H9 (cell line): Measurements from ENCODE around the gene ARL14EP. TPM values are rescaled to one million over a fixed set of nuclear protein-coding genes. Genes with fewer than 3 reads are reported as not detected.

Experiments used
- DNase-seq: peaks from one replicate; pipeline ENCODE4 v3.0.0-alpha.2; 2017
- H2AFZ ChIP-seq: one replicate; pipeline ENCODE4 v1.6.1; 2013; ENCODE audit warnings: mild to moderate bottlenecking, low read length, control low read depth, moderate library complexity
- H2AK5ac ChIP-seq: 2 replicates; pipeline ENCODE4 v1.6.1; 2013; ENCODE audit warnings: low read length, control low read depth, mixed read lengths; ENCODE audit not compliant: insufficient read length
- H2BK120ac ChIP-seq: one replicate; pipeline ENCODE4 v1.6.1; 2013; ENCODE audit warnings: low read depth, mild to moderate bottlenecking, low read length, control low read depth, inconsistent platforms; ENCODE audit not compliant: poor library complexity, severe bottlenecking
- H2BK12ac ChIP-seq: 2 replicates; pipeline ENCODE4 v1.6.1; 2013; ENCODE audit warnings: low read length, control low read depth, mixed read lengths, low read depth; ENCODE audit not compliant: insufficient read length
- H2BK15ac ChIP-seq: 2 replicates; pipeline ENCODE4 v1.6.1; 2013; ENCODE audit warnings: low read depth, low read length, control low read depth
- H2BK20ac ChIP-seq: one replicate; pipeline ENCODE4 v1.6.1; 2013; ENCODE audit warnings: low read depth, mild to moderate bottlenecking, low read length, control low read depth, inconsistent platforms; ENCODE audit not compliant: poor library complexity, severe bottlenecking
- H2BK5ac ChIP-seq: 2 replicates; pipeline ENCODE4 v1.6.1; 2013; ENCODE audit warnings: low read length, control low read depth, mixed read lengths; ENCODE audit not compliant: insufficient read length
- H3K14ac ChIP-seq: 2 replicates; pipeline ENCODE4 v1.6.1; 2013; ENCODE audit warnings: low read length, control low read depth; ENCODE audit not compliant: insufficient read depth
- H3K18ac ChIP-seq: 2 replicates; pipeline ENCODE4 v1.6.1; 2013; ENCODE audit warnings: low read depth, mild to moderate bottlenecking, mixed read lengths, low read length, control low read depth; ENCODE audit not compliant: insufficient read length
- H3K23ac ChIP-seq: 2 replicates; pipeline ENCODE4 v1.6.1; 2013; ENCODE audit warnings: low read length, control low read depth, mixed read lengths, low read depth; ENCODE audit not compliant: insufficient read length
- H3K23me2 ChIP-seq: 2 replicates; pipeline ENCODE4 v1.6.1; 2013; ENCODE audit warnings: low read depth, mild to moderate bottlenecking, mixed read lengths, low read length, control low read depth; ENCODE audit not compliant: insufficient read length, poor library complexity, severe bottlenecking
- H3K27ac ChIP-seq: 2 replicates; pipeline ENCODE4 v1.5.1; 2013; ENCODE audit warnings: low read length, control low read depth, mixed read lengths, low read depth; ENCODE audit not compliant: insufficient read length
- H3K27me3 ChIP-seq: 2 replicates; pipeline ENCODE4 v1.6.1; 2013; ENCODE audit warnings: low read length, control low read depth, inconsistent platforms; ENCODE audit not compliant: insufficient read depth
- H3K4ac ChIP-seq: 2 replicates; pipeline ENCODE4 v1.6.1; 2013; ENCODE audit warnings: low read depth, mild to moderate bottlenecking, control low read depth, inconsistent platforms, low read length, moderate library complexity
- H3K4me1 ChIP-seq: 2 replicates; pipeline ENCODE4 v1.6.1; 2013; ENCODE audit warnings: low read length, control low read depth, inconsistent platforms; ENCODE audit not compliant: insufficient read depth
- H3K4me2 ChIP-seq: 2 replicates; pipeline ENCODE4 v1.6.1; 2013; ENCODE audit warnings: low read length, control low read depth, mixed read lengths; ENCODE audit not compliant: insufficient read length, insufficient read depth
- H3K56ac ChIP-seq: 2 replicates; pipeline ENCODE4 v1.6.1; 2013; ENCODE audit warnings: low read depth, mild to moderate bottlenecking, mixed read lengths, low read length, control low read depth; ENCODE audit not compliant: insufficient read length
- H3K79me1 ChIP-seq: 2 replicates; pipeline ENCODE4 v1.6.1; 2013; ENCODE audit warnings: low read depth, mild to moderate bottlenecking, moderate library complexity, low read length, control low read depth, inconsistent platforms; ENCODE audit not compliant: insufficient read depth, poor library complexity, severe bottlenecking
- H3K79me2 ChIP-seq: 2 replicates; pipeline ENCODE4 v1.6.1; 2013; ENCODE audit warnings: low read length, control low read depth, inconsistent platforms; ENCODE audit not compliant: insufficient read depth
- H3K9ac ChIP-seq: 2 replicates; pipeline ENCODE4 v1.6.1; 2013; ENCODE audit warnings: low read length, control low read depth, mixed read lengths; ENCODE audit not compliant: insufficient read length; ENCODE audit errors: extremely low read depth
- H3K9me3 ChIP-seq: one replicate; pipeline ENCODE4 v1.6.1; 2013; ENCODE audit warnings: low read depth, low read length, inconsistent platforms; ENCODE audit not compliant: control insufficient read depth
- H3T11ph ChIP-seq: one replicate; pipeline ENCODE4 v1.6.1; 2013; ENCODE audit warnings: mild to moderate bottlenecking, low read length, control low read depth, inconsistent platforms
- H4K20me1 ChIP-seq: one replicate; pipeline ENCODE4 v1.6.1; 2013; ENCODE audit not compliant: control insufficient read depth, insufficient read length, insufficient read depth
- H4K5ac ChIP-seq: 2 replicates; pipeline ENCODE4 v1.6.1; 2013; ENCODE audit warnings: low read depth, mild to moderate bottlenecking, mixed read lengths, low read length, control low read depth; ENCODE audit not compliant: insufficient read length
- H4K8ac ChIP-seq: replicated peaks from 2 replicates; pipeline ENCODE4 v1.6.1; 2013; ENCODE audit warnings: low read length, control low read depth, mixed read lengths, low read depth; ENCODE audit not compliant: insufficient read length
- H4K91ac ChIP-seq: 2 replicates; pipeline ENCODE4 v1.6.1; 2013; ENCODE audit warnings: low read depth, mild to moderate bottlenecking, moderate library complexity, mixed read lengths, low read length, control low read depth; ENCODE audit not compliant: insufficient read length
- H3K27ac Mint-ChIP-seq, 3 experiments: 2 replicates in 2 of 3; 3 replicates in 1 of 3; pipeline ENCODE4 v1.8.0; 2020 to 2021; ENCODE audit warnings: mixed read lengths in 3 of 3, mild to moderate bottlenecking in 1 of 3, moderate library complexity in 1 of 3
- H3K27me3 Mint-ChIP-seq: 2 replicates; pipeline ENCODE4 v1.8.0; 2021; ENCODE audit warnings: low read depth, mild to moderate bottlenecking, moderate library complexity, mixed read lengths
- H3K36me3 Mint-ChIP-seq, 3 experiments: 2 replicates in 2 of 3; 3 replicates in 1 of 3; pipeline ENCODE4 v1.8.0; 2020 to 2021; ENCODE audit warnings: low read depth in 3 of 3, mixed read lengths in 3 of 3; ENCODE audit not compliant: insufficient read depth in 1 of 3
- H3K4me1 Mint-ChIP-seq, 2 experiments: 2 replicates each; pipeline ENCODE4 v1.8.0; 2020; ENCODE audit warnings: mixed read lengths in 2 of 2
- H3K4me3 Mint-ChIP-seq, 2 experiments: 2 replicates in 1 of 2; 3 replicates in 1 of 2; pipeline ENCODE4 v1.8.0; 2020 to 2021; ENCODE audit warnings: mild to moderate bottlenecking in 2 of 2, mixed read lengths in 2 of 2, moderate library complexity in 1 of 2
- H3K9me3 Mint-ChIP-seq, 2 experiments: 2 replicates in 1 of 2; 3 replicates in 1 of 2; pipeline ENCODE4 v1.8.0; 2020; ENCODE audit warnings: mild to moderate bottlenecking in 2 of 2, mixed read lengths in 2 of 2, moderate library complexity in 1 of 2
- CTCF ChIP-seq: fragments of 200-600 bp; sonication (generic); conservative IDR thresholded peaks from 3 replicates; pipeline ENCODE4 v1.8.0; 2021; ENCODE audit warnings: antibody characterized with exemption, mild to moderate bottlenecking
- WGBS: extraction: QIAGEN DNeasy Blood & Tissue Kit; methylation state at CpG from one replicate; pipeline ENCODE4 v1.1.7; 2013; ENCODE audit warnings: missing lambda C conversion rate, low lambda C conversion rate, mixed read lengths; ENCODE audit not compliant: insufficient read length; ENCODE audit errors: extremely low coverage; 5-methylcytosine and 5-hydroxymethylcytosine counted together
- total RNA-seq: library from RNA; stranded (reverse); gene quantifications from 2 replicates; pipeline ENCODE4 v1.2.1, GENCODE V29; 2021

The ARL14EP gene
- total RNA-seq, 1 experiment from 2014 or later = 20.9 TPM

- no peak overlapping the region for H2BK12ac ChIP-seq
Observed at GRCh38 chr11:30284836-30285235, 38.1 kb upstream of the ARL14EP start.

More at GRCh38 chr11:30284836-30285235, 38.1 kb upstream of the ARL14EP start:
- H3K36me3 Mint-ChIP-seq = no peaks in the 10 kb centered on the region
- Histone ChIP-seq H4K5ac (no peak overlapping the region), H3K27me3 (no peaks in the 10 kb centered on the region), H3K79me1 (no peaks in the 10 kb centered on the region), H2BK120ac (no peak overlapping the region), H3K56ac (no peak overlapping the region), H2AFZ (no peak overlapping the region), H2AK5ac (no peak overlapping the region), H3K18ac (no peak overlapping the region), H4K8ac (no peak overlapping the region), H4K20me1 (no peaks in the 10 kb centered on the region), H3K4ac (no peak overlapping the region), H3K23me2 (no peaks in the 10 kb centered on the region), H3K4me1 (no peaks in the 10 kb centered on the region), H4K91ac (no peak overlapping the region), H2BK5ac (no peak overlapping the region), H3K27ac (no peak overlapping the region), H3K9ac (no peak overlapping the region), H3K23ac (no peak overlapping the region), H2BK15ac (no peak overlapping the region), H3T11ph (no peak overlapping the region), H3K79me2 (no peaks in the 10 kb centered on the region), H2BK20ac (no peak overlapping the region), H3K9me3 (no peaks in the 10 kb centered on the region), H3K14ac (no peak overlapping the region), H3K4me2 (no peak overlapping the region)
- peaks cover 11% of the 10 kb centered on the region for H3K27me3 Mint-ChIP-seq
- no peak for DNase-seq
- WGBS = no CpG with 5 or more reads among the region's 3 CpGs
- no peak overlapping the region for H3K4me3 Mint-ChIP-seq
- H3K4me1 Mint-ChIP-seq = no peaks in the 10 kb centered on the region
- H3K9me3 Mint-ChIP-seq = no peaks in the 10 kb centered on the region
- TF ChIP-seq CTCF = no peak
- H3K27ac Mint-ChIP-seq = no peak overlapping the region
